ENCODE data around the gene LCP2.

DNA sequence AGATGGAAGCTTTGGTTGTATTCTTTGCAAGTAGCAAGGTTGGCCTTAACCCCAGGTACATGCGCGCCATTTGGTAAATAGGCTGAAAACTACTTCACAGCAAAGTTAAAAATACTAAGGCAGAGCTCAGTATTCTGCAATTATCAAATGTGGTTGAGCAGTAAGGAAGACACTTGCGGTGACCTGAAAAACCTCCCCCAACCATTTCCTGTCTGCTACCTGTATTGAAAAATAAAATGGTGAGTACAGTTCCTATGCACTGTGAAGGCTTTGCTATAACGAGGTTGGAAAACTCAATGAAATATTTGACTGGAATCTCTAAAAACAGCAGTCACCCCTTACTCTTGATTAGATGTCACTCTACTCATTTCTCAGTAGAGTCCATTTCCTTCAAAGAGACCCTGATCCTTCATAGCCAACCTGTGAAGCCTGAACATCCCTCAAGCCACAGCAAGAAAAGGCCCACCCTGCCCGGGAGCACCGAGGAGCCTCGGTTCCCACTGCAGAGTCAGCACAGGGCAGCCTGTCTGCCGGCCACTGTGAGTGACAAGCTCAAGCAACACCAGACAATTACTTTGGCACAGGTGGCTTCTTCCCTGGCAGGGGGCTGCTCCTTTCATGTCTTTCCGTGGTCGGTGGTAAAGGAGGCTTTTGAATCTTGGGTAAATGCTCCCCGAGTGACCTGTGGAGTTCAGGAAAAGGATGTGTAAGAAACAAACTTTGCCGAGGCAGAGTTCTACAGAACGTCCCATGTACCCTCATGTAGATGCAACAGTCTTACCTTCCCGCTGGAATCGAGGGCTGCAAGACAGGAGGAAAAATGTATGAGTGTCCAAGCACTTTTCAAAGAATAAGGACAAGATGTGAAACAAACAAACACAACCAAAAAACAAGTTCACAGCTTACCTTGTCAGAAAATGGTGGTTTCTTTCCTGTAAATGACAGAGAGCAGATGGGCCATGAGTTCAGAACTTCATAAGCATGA lies 35.2 kb downstream of the LCP2 start:
- TF ChIP-seq, protein P1, sequence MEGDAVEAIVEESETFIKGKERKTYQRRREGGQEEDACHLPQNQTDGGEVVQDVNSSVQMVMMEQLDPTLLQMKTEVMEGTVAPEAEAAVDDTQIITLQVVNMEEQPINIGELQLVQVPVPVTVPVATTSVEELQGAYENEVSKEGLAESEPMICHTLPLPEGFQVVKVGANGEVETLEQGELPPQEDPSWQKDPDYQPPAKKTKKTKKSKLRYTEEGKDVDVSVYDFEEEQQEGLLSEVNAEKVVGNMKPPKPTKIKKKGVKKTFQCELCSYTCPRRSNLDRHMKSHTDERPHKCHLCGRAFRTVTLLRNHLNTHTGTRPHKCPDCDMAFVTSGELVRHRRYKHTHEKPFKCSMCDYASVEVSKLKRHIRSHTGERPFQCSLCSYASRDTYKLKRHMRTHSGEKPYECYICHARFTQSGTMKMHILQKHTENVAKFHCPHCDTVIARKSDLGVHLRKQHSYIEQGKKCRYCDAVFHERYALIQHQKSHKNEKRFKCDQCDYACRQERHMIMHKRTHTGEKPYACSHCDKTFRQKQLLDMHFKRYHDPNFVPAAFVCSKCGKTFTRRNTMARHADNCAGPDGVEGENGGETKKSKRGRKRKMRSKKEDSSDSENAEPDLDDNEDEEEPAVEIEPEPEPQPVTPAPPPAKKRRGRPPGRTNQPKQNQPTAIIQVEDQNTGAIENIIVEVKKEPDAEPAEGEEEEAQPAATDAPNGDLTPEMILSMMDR (IDR thresholded peaks at IDR 0.05; ENCODE audit: borderline replicate concordance, extremely low read depth, low read length, poor library complexity, severe bottlenecking), result no peak
- no peak for TF ChIP-seq EZH2 (IDR thresholded peaks at IDR 0.05; ENCODE audit: borderline replicate concordance, low read depth, low read length, severe bottlenecking)

All from DND-41 (cell line).